NCI-H146 (cell line): Measurements from ENCODE around the gene PPM1L.

ENCODE experiments used
- DNase-seq: peaks from one replicate; lab custom pipeline; 2025; lab: John Stamatoyannopoulos, UW

The PPM1L gene

GRCh38 chr3:161042023-161042501, 286.0 kb downstream of the PPM1L start:
- peak; percentile 8 for DNase-seq

GRCh38 chr3:161043336-161044035, 287.5 kb downstream of the PPM1L start:
- DNase-seq = no peak

- no peak for DNase-seq
These were observed 293.7 kb downstream of the PPM1L start for GRCh38 chr3:161049683-161050248.

- DNase-seq = no peak
These were observed 294.9 kb downstream of the PPM1L start for GRCh38 chr3:161050935-161051334.

GRCh38 chr3:161051856-161052255, 295.8 kb downstream of the PPM1L start:
- DNase-seq = no peak

GRCh38 chr3:161054860-161055604, 299.0 kb downstream of the PPM1L start:
- DNase-seq = peak; percentile 44

- no peak for DNase-seq
These were observed 308.4 kb downstream of the PPM1L start for GRCh38 chr3:161064413-161064812.

GRCh38 chr3:161066930-161067329, 310.9 kb downstream of the PPM1L start:
- no peak for DNase-seq

GRCh38 chr3:161067335-161067734, 311.3 kb downstream of the PPM1L start:
- DNase-seq = no peak

GRCh38 chr3:161069511-161070251, 313.6 kb downstream of the PPM1L start:
- DNase-seq = no peak

GRCh38 chr3:161070252-161070930, 314.4 kb downstream of the PPM1L start:
- DNase-seq = no peak

GRCh38 chr3:161070980-161071663, 315.1 kb downstream of the PPM1L start:
- DNase-seq = no peak

GRCh38 chr3:161072211-161072621, 316.2 kb downstream of the PPM1L start:
- DNase-seq = peak; percentile 32

- DNase-seq = no peak
These were observed 316.7 kb downstream of the PPM1L start for GRCh38 chr3:161072751-161073150.

- DNase-seq = no peak
These were observed 317.1 kb downstream of the PPM1L start for GRCh38 chr3:161073181-161073580.

GRCh38 chr3:161081633-161082032, 325.6 kb downstream of the PPM1L start:
- no peak for DNase-seq

GRCh38 chr3:161082063-161082462, 326.0 kb downstream of the PPM1L start:
- no peak for DNase-seq

GRCh38 chr3:161083131-161083530, 327.1 kb downstream of the PPM1L start:
- DNase-seq = no peak

- no peak for DNase-seq
These were observed 328.2 kb downstream of the PPM1L start for GRCh38 chr3:161084277-161084676.

GRCh38 chr3:161093895-161094294, 337.9 kb downstream of the PPM1L start:
- peak; percentile 85 for DNase-seq

GRCh38 chr3:161096771-161097367, 340.8 kb downstream of the PPM1L start:
- peak; percentile 62 for DNase-seq
